ENCODE results near the gene SNAPC4.

- TF ChIP-seq CTCF (IDR thresholded peaks at IDR 0.05) (no peak), POLR2AphosphoS5 (IDR thresholded peaks at IDR 0.05) (no peak), POLR2A (IDR thresholded peaks at IDR 0.05) (no peak)
Observed at GRCh38 chr9:136424750-136425362, 24.9 kb upstream of the SNAPC4 start.

Data from transverse colon (tissue), 4 donors.